Neutrophil (primary cell): ENCODE results near the gene APC.

Experiments
- H3K27ac ChIP-seq: fragments of 200-600 bp; sonication (generic); 2 replicates; pipeline ENCODE4 v1.5.1; 2016; ENCODE audit warnings: mild to moderate bottlenecking, moderate library complexity
- H3K27me3 ChIP-seq: fragments of 200-600 bp; sonication (generic); 2 replicates; pipeline ENCODE4 v1.6.0; 2016; ENCODE audit warnings: mild to moderate bottlenecking
- H3K36me3 ChIP-seq: fragments of 200-600 bp; sonication (generic); 2 replicates; pipeline ENCODE4 v1.5.1; 2017
- H3K4me1 ChIP-seq, 2 experiments: fragments of 200-600 bp in 1 of 2; sonication (generic) in 1 of 2; 1 replicate in 1 of 2; 2 replicates in 1 of 2; pipeline versions ENCODE4 v1.5.1 to v1.6.1; 2013 to 2016; ENCODE audit warnings: low read depth in 1 of 2, low read length in 1 of 2, mild to moderate bottlenecking in 1 of 2, moderate library complexity in 1 of 2; ENCODE audit not compliant: control insufficient read depth in 1 of 2, insufficient read depth in 1 of 2
- H3K4me3 ChIP-seq, 2 experiments: fragments of 200-600 bp in 1 of 2; sonication (generic) in 1 of 2; 1 replicate in 1 of 2; 2 replicates in 1 of 2; pipeline ENCODE4 v1.5.1; 2013 to 2016; ENCODE audit warnings: low read depth in 1 of 2, low read length in 1 of 2, mild to moderate bottlenecking in 1 of 2, moderate library complexity in 1 of 2
- H3K9me3 ChIP-seq: fragments of 200-600 bp; sonication (generic); 2 replicates; pipeline ENCODE4 v1.5.1; 2016
- CTCF ChIP-seq: fragments of 200-600 bp; sonication (generic); IDR thresholded peaks from 2 replicates; pipeline ENCODE4 v1.5.1; 2016; ENCODE audit warnings: antibody characterized with exemption

The APC gene

GRCh38 chr5:112717506-112718082 lies 20.1 kb upstream of the APC start:
- H3K4me3 ChIP-seq: no peak overlapping the region
- no peak for TF ChIP-seq CTCF
- peaks cover 33 to 42% of the 10 kb centered on the region in 2 experiments for H3K4me1 ChIP-seq
- no peaks in the 10 kb centered on the region for H3K27me3 ChIP-seq
- no peak overlapping the region for H3K27ac ChIP-seq
- no peaks in the 10 kb centered on the region for H3K36me3 ChIP-seq
- no peaks in the 10 kb centered on the region for H3K9me3 ChIP-seq

GRCh38 chr5:112718344-112718743 lies 19.3 kb upstream of the APC start:
- no peaks in the 10 kb centered on the region for H3K27me3 ChIP-seq
- no peak overlapping the region for H3K27ac ChIP-seq
- TF ChIP-seq CTCF: no peak
- H3K36me3 ChIP-seq: no peaks in the 10 kb centered on the region
- H3K9me3 ChIP-seq: no peaks in the 10 kb centered on the region
- H3K4me1 ChIP-seq: peaks cover 28 to 37% of the 10 kb centered on the region in 2 experiments
- no peak overlapping the region for H3K4me3 ChIP-seq

GRCh38 chr5:112720576-112720975 lies 17.1 kb upstream of the APC start:
- no peaks in the 10 kb centered on the region for H3K9me3 ChIP-seq
- H3K4me3 ChIP-seq: no peak overlapping the region
- peaks cover 7 to 15% of the 10 kb centered on the region in 2 experiments for H3K4me1 ChIP-seq
- TF ChIP-seq CTCF: no peak
- no peak overlapping the region for H3K27ac ChIP-seq
- no peaks in the 10 kb centered on the region for H3K36me3 ChIP-seq
- H3K27me3 ChIP-seq: no peaks in the 10 kb centered on the region

GRCh38 chr5:112724901-112725300 lies 12.8 kb upstream of the APC start:
- TF ChIP-seq CTCF: no peak
- no peaks in the 10 kb centered on the region for H3K36me3 ChIP-seq
- H3K27me3 ChIP-seq: no peaks in the 10 kb centered on the region
- H3K9me3 ChIP-seq: no peaks in the 10 kb centered on the region
- no peak overlapping the region for H3K4me3 ChIP-seq
- no peak overlapping the region for H3K27ac ChIP-seq
- H3K4me1 ChIP-seq: peaks cover 0 to 8% of the 10 kb centered on the region in 2 experiments

GRCh38 chr5:112729630-112730029 lies 8.1 kb upstream of the APC start:
- Histone ChIP-seq H3K4me1 (peaks cover 7 to 29% of the 10 kb centered on the region in 2 experiments), H3K27ac (peak overlapping the region; percentile 35), H3K36me3 (no peaks in the 10 kb centered on the region), H3K27me3 (no peaks in the 10 kb centered on the region), H3K4me3 (no peak overlapping the region), H3K9me3 (no peaks in the 10 kb centered on the region)
- TF ChIP-seq CTCF: no peak
